Activated CD4-positive, alpha-beta T cell treated with anti-CD3 and anti-CD28 coated beads for 4 hours (primary cell): Measurements from ENCODE around the gene PCDHGA1.

Experiments
- DNase-seq, 2 donors: peaks; one replicate each; pipeline ENCODE4 v3.0.0-alpha.2; 2020

The PCDHGA1 gene

GRCh38 chr5:141558150-141558549 is 227.8 kb downstream of the PCDHGA1 start:
- DNase-seq: no peak

- DNase-seq: no peak
Observed at GRCh38 chr5:141559461-141559860, 229.1 kb downstream of the PCDHGA1 start.

- DNase-seq: no peak
Observed at GRCh38 chr5:141560151-141560550, 229.8 kb downstream of the PCDHGA1 start.

- DNase-seq: no peak
Observed at GRCh38 chr5:141560725-141561483, 230.6 kb downstream of the PCDHGA1 start.
